ENCODE measurements around the gene C16orf46.

The C16orf46 gene

DNA sequence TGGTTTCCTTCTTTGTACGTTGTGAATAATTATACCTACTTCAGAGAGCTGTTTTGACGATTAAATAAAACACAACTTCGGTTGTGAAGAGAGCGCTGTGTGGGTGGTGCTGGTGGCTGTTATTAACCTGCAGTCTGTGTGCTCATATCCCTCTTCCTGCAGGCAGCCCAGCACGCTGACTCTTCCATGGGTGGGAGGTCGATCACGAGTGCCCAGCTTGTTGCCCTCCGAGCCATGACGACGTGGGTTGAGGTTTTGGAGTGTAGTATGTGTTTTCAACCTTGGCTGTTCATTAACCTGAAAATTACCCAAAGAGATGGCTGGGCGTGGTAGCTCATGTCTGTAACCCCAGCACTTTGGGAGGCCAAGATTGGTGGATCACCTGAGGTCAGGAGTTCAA lies 30.5 kb upstream of the C16orf46 start:
- Histone ChIP-seq H3K9me2 (replicated peaks; ENCODE audit: insufficient read depth, low read length) (no peaks in the 10 kb centered on the region), H3F3A (ENCODE audit: insufficient read depth) (no peaks in the 10 kb centered on the region), H3K4me2 (ENCODE audit: low read depth, low read length, poor library complexity, severe bottlenecking) (no peak overlapping the region), H3K27ac (ENCODE audit: low read depth, low read length) (no peak overlapping the region), H4K20me1 (ENCODE audit: low read depth, low read length) (no peaks in the 10 kb centered on the region), H3K79me2 (ENCODE audit: insufficient read depth, low read length) (no peaks in the 10 kb centered on the region), H3K27me3 (ENCODE audit: low read length) (no peaks in the 10 kb centered on the region), H3K9me3 (ENCODE audit: insufficient read depth, low read length) (no peaks in the 10 kb centered on the region), H2AFZ (ENCODE audit: low read depth, low read length, severe bottlenecking) (no peak overlapping the region), H3K4me3 (ENCODE audit: insufficient read depth, low read length, poor library complexity, severe bottlenecking) (no peak overlapping the region), H3K36me3 (ENCODE audit: low read length) (no peaks in the 10 kb centered on the region), H3K9ac (ENCODE audit: low read length) (no peak overlapping the region)
- no peak for TF ChIP-seq EZH2phosphoT487 (conservative IDR thresholded peaks at IDR 0.05; ENCODE audit: low read length)
- TF ChIP-seq CTCF (IDR thresholded peaks at IDR 0.05; ENCODE audit: insufficient read depth, low read length, poor library complexity, severe bottlenecking), result no peak

GRCh38 chr16:81106826-81107503 lies 29.9 kb upstream of the C16orf46 start:
- no peak overlapping the region for H3K9ac ChIP-seq (ENCODE audit: low read length)
- H3K27me3 ChIP-seq (ENCODE audit: low read length), result no peaks in the 10 kb centered on the region
- no peak overlapping the region for H2AFZ ChIP-seq (ENCODE audit: low read depth, low read length, severe bottlenecking)

GRCh38 chr16:81105946-81106345 lies 28.9 kb upstream of the C16orf46 start:
- no peak overlapping the region for H3K4me2 ChIP-seq (ENCODE audit: low read depth, low read length, poor library complexity, severe bottlenecking)
- H4K20me1 ChIP-seq (ENCODE audit: low read depth, low read length), result no peaks in the 10 kb centered on the region
- TF ChIP-seq CTCF (IDR thresholded peaks at IDR 0.05; ENCODE audit: insufficient read depth, low read length, poor library complexity, severe bottlenecking) (no peak), EZH2phosphoT487 (conservative IDR thresholded peaks at IDR 0.05; ENCODE audit: low read length) (no peak)

More at GRCh38 chr16:81106826-81107503, 29.9 kb upstream of the C16orf46 start:
- Histone ChIP-seq H3K9me2 (replicated peaks; ENCODE audit: insufficient read depth, low read length) (no peaks in the 10 kb centered on the region), H3K4me2 (ENCODE audit: low read depth, low read length, poor library complexity, severe bottlenecking) (no peak overlapping the region), H3K4me3 (ENCODE audit: insufficient read depth, low read length, poor library complexity, severe bottlenecking) (no peak overlapping the region), H3K9me3 (ENCODE audit: insufficient read depth, low read length) (no peaks in the 10 kb centered on the region), H3K27ac (ENCODE audit: low read depth, low read length) (no peak overlapping the region), H4K20me1 (ENCODE audit: low read depth, low read length) (no peaks in the 10 kb centered on the region), H3F3A (ENCODE audit: insufficient read depth) (no peaks in the 10 kb centered on the region), H3K79me2 (ENCODE audit: insufficient read depth, low read length) (no peaks in the 10 kb centered on the region), H3K36me3 (ENCODE audit: low read length) (no peaks in the 10 kb centered on the region)
- TF ChIP-seq EZH2phosphoT487 (conservative IDR thresholded peaks at IDR 0.05; ENCODE audit: low read length) (no peak), CTCF (IDR thresholded peaks at IDR 0.05; ENCODE audit: insufficient read depth, low read length, poor library complexity, severe bottlenecking) (no peak)

More at GRCh38 chr16:81105946-81106345, 28.9 kb upstream of the C16orf46 start:
- no peak overlapping the region for H3K27ac ChIP-seq (ENCODE audit: low read depth, low read length)
- H3K9me3 ChIP-seq (ENCODE audit: insufficient read depth, low read length), result no peaks in the 10 kb centered on the region
- no peaks in the 10 kb centered on the region for H3K9me2 ChIP-seq (replicated peaks; ENCODE audit: insufficient read depth, low read length)
- H3K9ac ChIP-seq (ENCODE audit: low read length), result no peak overlapping the region
- no peak overlapping the region for H2AFZ ChIP-seq (ENCODE audit: low read depth, low read length, severe bottlenecking)
- H3K36me3 ChIP-seq (ENCODE audit: low read length), result no peaks in the 10 kb centered on the region
- no peaks in the 10 kb centered on the region for H3K27me3 ChIP-seq (ENCODE audit: low read length)
- no peaks in the 10 kb centered on the region for H3K79me2 ChIP-seq (ENCODE audit: insufficient read depth, low read length)
- H3F3A ChIP-seq (ENCODE audit: insufficient read depth), result no peaks in the 10 kb centered on the region
- H3K4me3 ChIP-seq (ENCODE audit: insufficient read depth, low read length, poor library complexity, severe bottlenecking), result no peak overlapping the region
